ENCODE data around the gene BMI1.

BMI1 gene

GRCh38 chr10:22344249-22344648 is 23.4 kb downstream of the BMI1 start:
- Histone ChIP-seq H2AK5ac (ENCODE audit: low read depth, low read length) (no peak overlapping the region), H3K14ac (ENCODE audit: low read length) (no peak overlapping the region), H2BK5ac (ENCODE audit: low read length) (no peak overlapping the region), H3K23ac (ENCODE audit: low read depth, low read length, poor library complexity) (no peak overlapping the region), H3K79me1 (ENCODE audit: low read depth, low read length) (no peaks in the 10 kb centered on the region), H3K27me3 (ENCODE audit: control insufficient read depth in 3 of 3, insufficient read depth in 3 of 3, low read depth in 1 of 3, low read length in 3 of 3) (peaks cover 17 to 88% (median 45%) of the 10 kb centered on the region in 3 experiments), H3K4ac (ENCODE audit: low read length) (no peak overlapping the region), H3K18ac (ENCODE audit: low read length) (no peak overlapping the region), H2BK120ac (ENCODE audit: low read depth, low read length) (no peak overlapping the region), H2BK15ac (ENCODE audit: low read length) (no peak overlapping the region), H3K9ac (ENCODE audit: low read depth, low read length, poor library complexity) (no peak overlapping the region), H3K36me3 (replicated peaks in 1 of 2; ENCODE audit: control insufficient read depth in 2 of 2, insufficient read depth in 2 of 2, low read length in 2 of 2) (no peaks in the 10 kb centered on the region), H4K91ac (ENCODE audit: low read depth, low read length, poor library complexity) (no peak overlapping the region), H2AFZ (ENCODE audit: low read length) (no peak overlapping the region), H3K27ac (replicated peaks; ENCODE audit: low read length) (no peak overlapping the region), H3K4me2 (ENCODE audit: insufficient read depth, low read length, poor library complexity, severe bottlenecking) (no peak overlapping the region), H3K9me3 (replicated peaks in 1 of 2; ENCODE audit: control insufficient read depth in 2 of 2, insufficient read depth in 1 of 2, low read depth in 1 of 2, low read length in 2 of 2) (peaks cover 0 to 12% of the 10 kb centered on the region in 2 donors), H3K4me3 (ENCODE audit: low read length in 2 of 2) (no peak overlapping the region), H4K8ac (ENCODE audit: low read depth, low read length) (no peak overlapping the region), H2BK12ac (ENCODE audit: low read length) (no peak overlapping the region), H3K4me1 (ENCODE audit: control insufficient read depth in 2 of 2, insufficient read depth in 1 of 2, low read depth in 1 of 2, low read length in 2 of 2) (peaks cover 3 to 6% of the 10 kb centered on the region in 2 donors)
- no peak for DNase-seq (ENCODE audit: low spot score)
- no CpG with 5 or more reads among the region's 1 CpG for WGBS, 2 donors (ENCODE audit: extremely low coverage in 2 of 2, insufficient read length in 2 of 2, insufficient replicate concordance in 1 of 2)

DNA sequence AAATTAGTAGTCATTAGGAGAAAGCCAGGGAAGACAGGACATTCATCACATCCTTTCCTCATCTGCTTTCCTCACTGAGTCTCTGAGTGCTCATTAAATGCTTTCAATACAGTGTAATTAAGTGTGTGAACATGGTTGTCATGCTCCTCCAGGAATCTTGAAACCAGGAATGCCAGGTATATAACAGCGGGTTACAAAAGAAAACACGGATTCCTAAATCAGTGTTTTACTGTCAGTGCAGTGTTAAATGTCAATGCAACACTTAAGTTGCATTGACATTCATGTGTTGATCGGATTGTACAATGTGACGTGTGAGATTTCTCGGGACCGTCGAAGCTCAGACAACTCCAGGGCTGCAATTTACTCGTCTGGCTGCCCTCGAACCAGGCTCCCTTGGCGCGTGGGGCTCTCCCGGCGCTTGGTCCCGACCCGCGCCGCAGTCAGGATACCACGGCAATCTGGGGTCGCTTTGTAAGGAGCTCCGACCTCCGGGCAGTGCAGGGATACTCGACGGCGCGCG is 23.9 kb downstream of the BMI1 start:
- Histone ChIP-seq H4K8ac (ENCODE audit: low read depth, low read length) (no peak overlapping the region), H2AK5ac (ENCODE audit: low read depth, low read length) (no peak overlapping the region), H2BK15ac (ENCODE audit: low read length) (peak overlapping the region; percentile 67), H3K9ac (ENCODE audit: low read depth, low read length, poor library complexity) (no peak overlapping the region), H3K23ac (ENCODE audit: low read depth, low read length, poor library complexity) (peak overlapping the region; percentile 47), H2BK120ac (ENCODE audit: low read depth, low read length) (no peak overlapping the region), H2BK5ac (ENCODE audit: low read length) (peak overlapping the region; percentile 93), H3K14ac (ENCODE audit: low read length) (peak overlapping the region; percentile 76), H3K4ac (ENCODE audit: low read length) (no peak overlapping the region), H3K4me1 (ENCODE audit: control insufficient read depth in 2 of 2, insufficient read depth in 1 of 2, low read depth in 1 of 2, low read length in 2 of 2) (peaks cover 3 to 6% of the 10 kb centered on the region in 2 donors), H3K9me3 (replicated peaks in 1 of 2; ENCODE audit: control insufficient read depth in 2 of 2, insufficient read depth in 1 of 2, low read depth in 1 of 2, low read length in 2 of 2) (peaks cover 0 to 12% of the 10 kb centered on the region in 2 donors), H3K18ac (ENCODE audit: low read length) (peak overlapping the region; percentile 91), H3K36me3 (replicated peaks in 1 of 2; ENCODE audit: control insufficient read depth in 2 of 2, insufficient read depth in 2 of 2, low read length in 2 of 2) (no peaks in the 10 kb centered on the region), H3K4me2 (ENCODE audit: insufficient read depth, low read length, poor library complexity, severe bottlenecking) (peak overlapping the region; percentile 62), H4K91ac (ENCODE audit: low read depth, low read length, poor library complexity) (no peak overlapping the region), H3K27ac (replicated peaks; ENCODE audit: low read length) (no peak overlapping the region), H3K27me3 (ENCODE audit: control insufficient read depth in 3 of 3, insufficient read depth in 3 of 3, low read depth in 1 of 3, low read length in 3 of 3) (peaks cover 17 to 88% (median 44%) of the 10 kb centered on the region in 3 experiments), H2AFZ (ENCODE audit: low read length) (peak overlapping the region; percentile 84), H3K4me3 (ENCODE audit: low read length in 2 of 2) (peak overlapping the region; percentile 9 to 77), H2BK12ac (ENCODE audit: low read length) (no peak overlapping the region), H3K79me1 (ENCODE audit: low read depth, low read length) (no peaks in the 10 kb centered on the region)
- DNase-seq (ENCODE audit: low spot score) = peak; percentile 12
- WGBS, 2 donors (ENCODE audit: extremely low coverage in 2 of 2, insufficient read length in 2 of 2, insufficient replicate concordance in 1 of 2) = no CpG with 5 or more reads among the region's 26 CpGs

DNA sequence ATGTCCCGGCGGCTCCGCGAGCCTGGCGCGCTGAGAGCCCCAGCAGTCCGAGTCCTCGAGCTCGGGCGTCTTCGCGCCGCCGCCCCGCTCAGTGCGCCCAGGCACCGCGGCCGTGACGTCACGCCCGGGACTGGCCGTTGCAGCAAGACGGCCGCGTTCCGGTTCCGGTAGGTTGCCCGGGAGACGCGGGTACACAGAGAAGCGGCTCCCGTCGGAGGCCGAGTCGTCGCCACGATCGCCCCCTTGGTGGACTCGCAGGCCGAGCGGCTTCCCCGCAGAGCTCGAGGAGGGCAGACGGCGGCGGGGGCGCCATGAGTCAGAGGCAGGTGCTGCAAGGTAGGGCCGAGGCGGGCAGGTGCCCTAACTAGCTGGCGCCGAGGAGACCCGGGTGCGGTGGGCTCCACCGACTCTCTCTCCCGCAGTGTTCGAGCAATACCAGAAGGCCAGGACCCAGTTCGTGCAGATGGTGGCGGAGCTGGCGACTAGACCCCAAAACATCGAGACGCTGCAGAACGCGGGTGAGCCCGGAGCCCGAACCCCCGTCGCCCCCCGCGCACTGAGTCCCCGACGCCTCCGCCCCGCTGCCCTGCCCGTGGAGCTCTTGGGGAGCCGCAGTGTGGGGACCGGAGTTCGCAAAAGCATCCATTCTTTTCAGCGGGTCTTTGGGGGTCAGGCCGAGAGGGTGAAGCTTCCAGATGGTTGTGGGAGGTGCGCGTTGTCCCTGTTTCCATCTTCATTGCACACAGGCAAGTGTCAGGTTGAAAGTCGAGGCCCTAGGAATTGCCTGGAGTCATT is 24.6 kb downstream of the BMI1 start, which contains the start of gene SPAG6:
TSS of gene SPAG6 (plus strand) at position 196 of the 795 bp plus-strand sequence. CDS start at position 312, 116 bp downstream.
- Histone ChIP-seq H3K4me1 (ENCODE audit: control insufficient read depth in 2 of 2, insufficient read depth in 1 of 2, low read depth in 1 of 2, low read length in 2 of 2) (peaks cover 0 to 4% of the 10 kb centered on the region in 2 donors), H3K9ac (ENCODE audit: low read depth, low read length, poor library complexity) (peak within 1 kb of the TSS; percentile 30), H2BK5ac (ENCODE audit: low read length) (peak within 1 kb of the TSS; percentile 93), H3K18ac (ENCODE audit: low read length) (peak within 1 kb of the TSS; percentile 91), H4K91ac (ENCODE audit: low read depth, low read length, poor library complexity) (no peak within 1 kb of the TSS), H2BK15ac (ENCODE audit: low read length) (peak within 1 kb of the TSS; percentile 67), H3K23ac (ENCODE audit: low read depth, low read length, poor library complexity) (peak within 1 kb of the TSS; percentile 47), H2BK120ac (ENCODE audit: low read depth, low read length) (no peak within 1 kb of the TSS), H3K4ac (ENCODE audit: low read length) (no peak within 1 kb of the TSS), H4K8ac (ENCODE audit: low read depth, low read length) (no peak within 1 kb of the TSS), H2AK5ac (ENCODE audit: low read depth, low read length) (peak within 1 kb of the TSS; percentile 27), H3K14ac (ENCODE audit: low read length) (peak within 1 kb of the TSS; percentile 76), H3K9me3 (replicated peaks in 1 of 2; ENCODE audit: control insufficient read depth in 2 of 2, insufficient read depth in 1 of 2, low read depth in 1 of 2, low read length in 2 of 2) (peaks cover 0 to 12% of the 10 kb centered on the region in 2 donors), H3K27ac (replicated peaks; ENCODE audit: low read length) (no peak within 1 kb of the TSS), H3K79me1 (ENCODE audit: low read depth, low read length) (no peaks in the 10 kb centered on the region), H3K4me3 (ENCODE audit: low read length in 2 of 2) (peak within 1 kb of the TSS; percentile 9 to 77), H3K36me3 (replicated peaks in 1 of 2; ENCODE audit: control insufficient read depth in 2 of 2, insufficient read depth in 2 of 2, low read length in 2 of 2) (no peaks in the 10 kb centered on the region), H2AFZ (ENCODE audit: low read length) (peak within 1 kb of the TSS; percentile 84), H3K27me3 (ENCODE audit: control insufficient read depth in 3 of 3, insufficient read depth in 3 of 3, low read depth in 1 of 3, low read length in 3 of 3) (peaks cover 17 to 92% (median 43%) of the 10 kb centered on the region in 3 experiments), H2BK12ac (ENCODE audit: low read length) (peak within 1 kb of the TSS; percentile 58), H3K4me2 (ENCODE audit: insufficient read depth, low read length, poor library complexity, severe bottlenecking) (peak within 1 kb of the TSS; percentile 62)
- WGBS, 2 donors (ENCODE audit: extremely low coverage in 2 of 2, insufficient read length in 2 of 2, insufficient replicate concordance in 1 of 2) = no CpG with 5 or more reads among the region's 83 CpGs
- DNase-seq (ENCODE audit: low spot score) = peak; percentile 51

- Histone ChIP-seq H3K27me3 (ENCODE audit: control insufficient read depth in 3 of 3, insufficient read depth in 3 of 3, low read depth in 1 of 3, low read length in 3 of 3) (peaks cover 17 to 98% (median 42%) of the 10 kb centered on the region in 3 experiments), H2BK12ac (ENCODE audit: low read length) (no peak overlapping the region), H4K8ac (ENCODE audit: low read depth, low read length) (no peak overlapping the region), H3K4ac (ENCODE audit: low read length) (no peak overlapping the region), H3K79me1 (ENCODE audit: low read depth, low read length) (no peaks in the 10 kb centered on the region), H2AFZ (ENCODE audit: low read length) (peak overlapping the region; percentile 84), H3K36me3 (replicated peaks in 1 of 2; ENCODE audit: control insufficient read depth in 2 of 2, insufficient read depth in 2 of 2, low read length in 2 of 2) (no peaks in the 10 kb centered on the region), H3K18ac (ENCODE audit: low read length) (no peak overlapping the region), H3K23ac (ENCODE audit: low read depth, low read length, poor library complexity) (no peak overlapping the region), H3K4me1 (ENCODE audit: control insufficient read depth in 2 of 2, insufficient read depth in 1 of 2, low read depth in 1 of 2, low read length in 2 of 2) (peaks cover 0 to 4% of the 10 kb centered on the region in 2 donors), H2BK15ac (ENCODE audit: low read length) (no peak overlapping the region), H2AK5ac (ENCODE audit: low read depth, low read length) (no peak overlapping the region), H2BK5ac (ENCODE audit: low read length) (no peak overlapping the region), H3K9ac (ENCODE audit: low read depth, low read length, poor library complexity) (no peak overlapping the region), H4K91ac (ENCODE audit: low read depth, low read length, poor library complexity) (no peak overlapping the region), H2BK120ac (ENCODE audit: low read depth, low read length) (no peak overlapping the region), H3K9me3 (replicated peaks in 1 of 2; ENCODE audit: control insufficient read depth in 2 of 2, insufficient read depth in 1 of 2, low read depth in 1 of 2, low read length in 2 of 2) (peaks cover 0 to 12% of the 10 kb centered on the region in 2 donors), H3K14ac (ENCODE audit: low read length) (no peak overlapping the region), H3K4me3 (ENCODE audit: low read length in 2 of 2) (no peak overlapping the region), H3K27ac (replicated peaks; ENCODE audit: low read length) (no peak overlapping the region), H3K4me2 (ENCODE audit: insufficient read depth, low read length, poor library complexity, severe bottlenecking) (no peak overlapping the region)
- peak; percentile 14 for DNase-seq (ENCODE audit: low spot score)
- no CpG with 5 or more reads among the region's 8 CpGs for WGBS, 2 donors (ENCODE audit: extremely low coverage in 2 of 2, insufficient read length in 2 of 2, insufficient replicate concordance in 1 of 2)
Observed at GRCh38 chr10:22346096-22346661, 25.3 kb downstream of the BMI1 start.

Data from neuronal stem cell (in vitro differentiated cells).